SU-DHL-6 (cell line): ENCODE measurements around the gene EIF4A3.

Experiments used
- H2AFZ ChIP-seq: fragments of 200-600 bp; sonication (generic); 2 replicates; pipeline ENCODE4 v1.6.1; 2014; ENCODE audit warnings: low read depth, mild to moderate bottlenecking, moderate library complexity, mixed read lengths, antibody characterized with exemption, low read length; ENCODE audit not compliant: severe bottlenecking
- H3F3A ChIP-seq: fragments of 200-600 bp; shearing (Covaris generic); 2 replicates; pipeline ENCODE4 v1.6.0; 2016; ENCODE audit warnings: antibody characterized with exemption, mild to moderate bottlenecking; ENCODE audit not compliant: insufficient read depth
- H3K27ac ChIP-seq: fragments of 200-600 bp; sonication (generic); 2 replicates; pipeline ENCODE4 v1.5.1; 2016; ENCODE audit warnings: low read depth, mild to moderate bottlenecking, low read length, moderate library complexity, mixed read lengths
- H3K27me3 ChIP-seq: fragments of 200-600 bp; sonication (generic), shearing (Covaris generic); 2 replicates; pipeline ENCODE4 v1.6.0; 2014; ENCODE audit warnings: mild to moderate bottlenecking, low read length
- H3K36me3 ChIP-seq: fragments of 200-600 bp; sonication (generic); 2 replicates; pipeline ENCODE4 v1.6.1; 2014; ENCODE audit warnings: mild to moderate bottlenecking, low read length, mixed read lengths
- H3K4me2 ChIP-seq: fragments of 300-600, 200-600 bp; shearing (Covaris generic), sonication (generic); 2 replicates; pipeline ENCODE4 v1.6.0; 2014; ENCODE audit warnings: low read length, low read depth, mild to moderate bottlenecking; ENCODE audit not compliant: poor library complexity, severe bottlenecking
- H3K4me3 ChIP-seq: fragments of 200-600 bp; sonication (generic); 2 replicates; pipeline ENCODE4 v1.5.1; 2014; ENCODE audit warnings: antibody characterized with exemption, low read length, mild to moderate bottlenecking, mixed read lengths; ENCODE audit not compliant: insufficient read depth, poor library complexity, severe bottlenecking
- H3K79me2 ChIP-seq: fragments of 200-600 bp; sonication (generic); 2 replicates; pipeline ENCODE4 v1.6.1; 2014; ENCODE audit warnings: mild to moderate bottlenecking, low read length, moderate library complexity; ENCODE audit not compliant: insufficient read depth
- H3K9ac ChIP-seq: fragments of 200-600 bp; sonication (generic); 2 replicates; pipeline ENCODE4 v1.7.0; 2014; ENCODE audit warnings: mild to moderate bottlenecking, low read length
- H3K9me2 ChIP-seq: fragments of 200-600 bp; sonication (generic); replicated peaks from 2 replicates; pipeline ENCODE4 v1.6.1; 2014; ENCODE audit warnings: low read length; ENCODE audit not compliant: insufficient read depth
- H3K9me3 ChIP-seq: fragments of 200-600 bp; sonication (generic); 2 replicates; pipeline ENCODE4 v1.6.1; 2014; ENCODE audit warnings: low read length, mixed read lengths; ENCODE audit not compliant: insufficient read depth
- H4K20me1 ChIP-seq: fragments of 200-600 bp; sonication (generic); 2 replicates; pipeline ENCODE4 v1.6.1; 2014; ENCODE audit warnings: low read depth, mild to moderate bottlenecking, antibody characterized with exemption, low read length, moderate library complexity, mixed read lengths
- EZH2phosphoT487 ChIP-seq: fragments of 200-600 bp; sonication (generic), shearing (Covaris generic); conservative IDR thresholded peaks from 2 replicates; pipeline ENCODE4 v1.6.1; 2018; ENCODE audit warnings: mild to moderate bottlenecking, antibody characterized with exemption, low read length, moderate library complexity, mixed read lengths
- TF ChIP-seq, protein P1 (sequence below): fragments of 200-600 bp; sonication (generic); IDR thresholded peaks from one replicate; pipeline ENCODE4 v1.5.1; 2017; ENCODE audit warnings: antibody characterized with exemption, mild to moderate bottlenecking, low read length, moderate library complexity; ENCODE audit not compliant: insufficient read depth, poor library complexity, severe bottlenecking

EIF4A3 gene

DNA sequence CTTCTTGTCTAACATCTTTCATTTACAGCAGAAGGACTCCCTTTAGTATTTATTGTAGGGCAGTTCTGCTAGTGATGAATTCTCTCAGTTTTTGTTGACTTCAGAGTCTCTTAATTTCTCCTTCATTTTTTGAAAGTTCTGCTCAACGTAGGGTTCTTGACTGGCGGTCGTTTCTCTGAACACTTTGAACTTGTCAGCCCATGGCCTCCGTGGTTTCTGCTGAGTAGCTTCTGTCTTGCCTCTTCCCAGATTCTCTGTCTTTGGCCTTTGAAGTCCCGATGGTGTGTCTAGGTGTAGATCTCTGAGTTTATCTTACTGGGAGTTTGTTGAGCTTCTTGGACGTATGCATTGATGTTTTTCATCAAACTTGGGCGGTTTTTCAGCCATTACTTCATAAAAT lies 32.2 kb downstream of the EIF4A3 start:
- Histone ChIP-seq H3K9me2 (no peaks in the 10 kb centered on the region), H2AFZ (no peak overlapping the region), H3K27me3 (no peaks in the 10 kb centered on the region), H3F3A (no peaks in the 10 kb centered on the region), H4K20me1 (no peaks in the 10 kb centered on the region), H3K79me2 (no peaks in the 10 kb centered on the region), H3K9ac (no peak overlapping the region), H3K36me3 (no peaks in the 10 kb centered on the region), H3K9me3 (no peaks in the 10 kb centered on the region), H3K4me2 (no peak overlapping the region), H3K27ac (no peak overlapping the region), H3K4me3 (no peak overlapping the region)
- no peak for TF ChIP-seq EZH2phosphoT487
- TF ChIP-seq, protein P1, sequence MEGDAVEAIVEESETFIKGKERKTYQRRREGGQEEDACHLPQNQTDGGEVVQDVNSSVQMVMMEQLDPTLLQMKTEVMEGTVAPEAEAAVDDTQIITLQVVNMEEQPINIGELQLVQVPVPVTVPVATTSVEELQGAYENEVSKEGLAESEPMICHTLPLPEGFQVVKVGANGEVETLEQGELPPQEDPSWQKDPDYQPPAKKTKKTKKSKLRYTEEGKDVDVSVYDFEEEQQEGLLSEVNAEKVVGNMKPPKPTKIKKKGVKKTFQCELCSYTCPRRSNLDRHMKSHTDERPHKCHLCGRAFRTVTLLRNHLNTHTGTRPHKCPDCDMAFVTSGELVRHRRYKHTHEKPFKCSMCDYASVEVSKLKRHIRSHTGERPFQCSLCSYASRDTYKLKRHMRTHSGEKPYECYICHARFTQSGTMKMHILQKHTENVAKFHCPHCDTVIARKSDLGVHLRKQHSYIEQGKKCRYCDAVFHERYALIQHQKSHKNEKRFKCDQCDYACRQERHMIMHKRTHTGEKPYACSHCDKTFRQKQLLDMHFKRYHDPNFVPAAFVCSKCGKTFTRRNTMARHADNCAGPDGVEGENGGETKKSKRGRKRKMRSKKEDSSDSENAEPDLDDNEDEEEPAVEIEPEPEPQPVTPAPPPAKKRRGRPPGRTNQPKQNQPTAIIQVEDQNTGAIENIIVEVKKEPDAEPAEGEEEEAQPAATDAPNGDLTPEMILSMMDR: no peak

DNA sequence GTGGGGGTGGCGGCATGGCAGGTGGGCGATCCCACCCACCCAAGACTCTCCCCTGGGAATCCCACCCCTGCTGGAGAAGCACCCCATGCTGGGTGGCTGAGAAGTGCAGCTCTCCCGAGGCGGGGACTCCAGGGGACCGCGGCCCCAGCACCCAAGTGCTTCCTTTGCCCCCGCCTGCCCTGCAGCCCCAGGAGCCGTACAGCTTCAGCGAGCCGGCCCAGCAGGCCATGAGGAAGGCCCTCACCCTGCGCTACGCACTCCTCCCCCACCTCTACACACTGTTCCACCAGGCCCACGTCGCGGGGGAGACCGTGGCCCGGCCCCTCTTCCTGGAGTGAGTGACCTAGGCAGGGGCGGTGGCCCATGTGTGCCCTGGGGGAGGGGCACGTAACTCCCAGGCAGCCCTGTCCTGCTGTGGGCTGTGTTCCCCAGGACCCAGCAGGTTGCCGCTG lies 33.9 kb downstream of the EIF4A3 start:
- TF ChIP-seq EZH2phosphoT487: no peak
- TF ChIP-seq, protein P1: no peak
- Histone ChIP-seq H3K4me2 (no peak overlapping the region), H3K27me3 (no peaks in the 10 kb centered on the region), H3F3A (no peaks in the 10 kb centered on the region), H3K27ac (no peak overlapping the region), H3K9me2 (no peaks in the 10 kb centered on the region), H3K79me2 (no peaks in the 10 kb centered on the region), H3K36me3 (no peaks in the 10 kb centered on the region), H3K9me3 (no peaks in the 10 kb centered on the region), H3K9ac (no peak overlapping the region), H4K20me1 (no peaks in the 10 kb centered on the region), H3K4me3 (no peak overlapping the region), H2AFZ (no peak overlapping the region)

DNA sequence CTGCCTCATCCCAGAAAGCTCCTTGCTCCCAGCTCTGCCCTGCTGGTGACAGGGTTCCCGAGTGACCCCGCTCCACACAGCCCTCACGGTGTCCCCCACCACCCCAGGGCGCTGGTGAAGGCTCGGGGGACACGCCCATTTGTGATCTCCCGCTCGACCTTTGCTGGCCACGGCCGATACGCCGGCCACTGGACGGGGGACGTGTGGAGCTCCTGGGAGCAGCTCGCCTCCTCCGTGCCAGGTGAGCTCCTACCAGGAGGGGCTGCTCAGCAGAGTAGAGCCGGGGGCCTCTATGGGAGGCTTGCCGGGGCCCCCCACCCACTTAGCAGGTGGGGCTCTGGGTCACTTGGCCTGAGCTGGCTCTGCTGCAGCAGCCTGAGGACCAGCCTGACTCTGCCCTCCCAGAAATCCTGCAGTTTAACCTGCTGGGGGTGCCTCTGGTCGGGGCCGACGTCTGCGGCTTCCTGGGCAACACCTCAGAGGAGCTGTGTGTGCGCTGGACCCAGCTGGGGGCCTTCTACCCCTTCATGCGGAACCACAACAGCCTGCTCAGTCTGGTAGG lies 34.4 kb downstream of the EIF4A3 start:
- Histone ChIP-seq H3K9me3 (no peaks in the 10 kb centered on the region), H3K79me2 (no peaks in the 10 kb centered on the region), H3K36me3 (no peaks in the 10 kb centered on the region), H2AFZ (no peak overlapping the region), H3K4me2 (no peak overlapping the region), H4K20me1 (no peaks in the 10 kb centered on the region), H3K4me3 (no peak overlapping the region), H3F3A (no peaks in the 10 kb centered on the region), H3K9ac (no peak overlapping the region), H3K27ac (no peak overlapping the region), H3K9me2 (no peaks in the 10 kb centered on the region), H3K27me3 (no peaks in the 10 kb centered on the region)
- no peak for TF ChIP-seq EZH2phosphoT487
- TF ChIP-seq, protein P1: no peak
